AG10803 (cell line): ENCODE measurements around the gene TCF19.
A peak's percentile ranks its signal among the peaks of the same experiment; 100 is the strongest.

Experiments used
- DNase-seq: peaks from one replicate; pipeline ENCODE4 v3.0.0; 2010; ENCODE audit warnings: low read depth
- H3K4me3 ChIP-seq: 2 replicates; pipeline ENCODE4 v1.5.1; 2011; ENCODE audit warnings: mild to moderate bottlenecking, low read length, control low read depth
- TF ChIP-seq, protein P1 (sequence below): conservative IDR thresholded peaks from 2 replicates; pipeline ENCODE4 v1.5.1; 2011; ENCODE audit warnings: mild to moderate bottlenecking, low read length, control low read depth, inconsistent platforms

TCF19 gene

DNA sequence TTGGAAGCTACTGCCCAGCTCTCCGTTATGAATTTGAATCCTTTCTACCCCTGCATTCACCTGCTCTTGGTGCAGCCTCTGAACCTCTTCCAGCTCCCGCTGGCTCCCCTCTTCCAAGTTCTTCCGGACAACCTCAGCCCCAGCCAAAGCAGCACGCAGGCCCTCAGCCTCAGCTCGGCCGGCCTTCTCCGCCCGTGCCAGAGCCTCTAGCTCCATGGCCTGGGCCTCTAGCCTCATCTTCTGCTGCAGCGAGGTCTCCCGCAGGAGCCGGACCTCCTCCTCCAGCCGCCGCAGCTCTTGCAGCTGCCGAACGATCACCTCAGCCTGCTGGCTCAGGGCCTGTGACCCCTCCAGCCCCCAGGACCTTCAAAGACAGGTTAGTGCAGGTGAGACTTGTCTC, 4.0 kb upstream of the TCF19 start:
- no peak overlapping the region for H3K4me3 ChIP-seq
- no peak for DNase-seq
- TF ChIP-seq, protein P1, sequence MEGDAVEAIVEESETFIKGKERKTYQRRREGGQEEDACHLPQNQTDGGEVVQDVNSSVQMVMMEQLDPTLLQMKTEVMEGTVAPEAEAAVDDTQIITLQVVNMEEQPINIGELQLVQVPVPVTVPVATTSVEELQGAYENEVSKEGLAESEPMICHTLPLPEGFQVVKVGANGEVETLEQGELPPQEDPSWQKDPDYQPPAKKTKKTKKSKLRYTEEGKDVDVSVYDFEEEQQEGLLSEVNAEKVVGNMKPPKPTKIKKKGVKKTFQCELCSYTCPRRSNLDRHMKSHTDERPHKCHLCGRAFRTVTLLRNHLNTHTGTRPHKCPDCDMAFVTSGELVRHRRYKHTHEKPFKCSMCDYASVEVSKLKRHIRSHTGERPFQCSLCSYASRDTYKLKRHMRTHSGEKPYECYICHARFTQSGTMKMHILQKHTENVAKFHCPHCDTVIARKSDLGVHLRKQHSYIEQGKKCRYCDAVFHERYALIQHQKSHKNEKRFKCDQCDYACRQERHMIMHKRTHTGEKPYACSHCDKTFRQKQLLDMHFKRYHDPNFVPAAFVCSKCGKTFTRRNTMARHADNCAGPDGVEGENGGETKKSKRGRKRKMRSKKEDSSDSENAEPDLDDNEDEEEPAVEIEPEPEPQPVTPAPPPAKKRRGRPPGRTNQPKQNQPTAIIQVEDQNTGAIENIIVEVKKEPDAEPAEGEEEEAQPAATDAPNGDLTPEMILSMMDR = no peak

DNA sequence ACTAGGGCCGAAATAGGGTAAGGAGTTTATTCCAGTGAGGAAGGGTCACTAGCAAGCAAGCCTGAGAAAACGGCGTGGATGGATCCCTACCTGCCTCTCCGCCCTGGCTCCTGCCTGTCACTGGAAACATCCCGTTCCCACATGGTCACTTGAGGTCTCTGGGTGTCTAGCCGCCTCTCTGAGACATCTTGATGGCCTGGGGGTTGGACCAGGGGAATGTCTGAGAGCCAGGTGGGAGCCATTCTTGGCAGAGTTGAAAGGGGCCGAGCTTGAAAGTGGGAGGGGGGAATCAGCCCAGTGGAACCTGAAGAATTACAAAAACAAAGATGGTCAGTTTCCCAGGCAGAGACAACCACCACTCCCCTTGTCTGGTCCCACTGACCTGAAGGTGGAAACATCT, 1.7 kb upstream of the TCF19 start:
- DNase-seq = no peak
- H3K4me3 ChIP-seq = no peak overlapping the region
- TF ChIP-seq, protein P1 = no peak

DNA sequence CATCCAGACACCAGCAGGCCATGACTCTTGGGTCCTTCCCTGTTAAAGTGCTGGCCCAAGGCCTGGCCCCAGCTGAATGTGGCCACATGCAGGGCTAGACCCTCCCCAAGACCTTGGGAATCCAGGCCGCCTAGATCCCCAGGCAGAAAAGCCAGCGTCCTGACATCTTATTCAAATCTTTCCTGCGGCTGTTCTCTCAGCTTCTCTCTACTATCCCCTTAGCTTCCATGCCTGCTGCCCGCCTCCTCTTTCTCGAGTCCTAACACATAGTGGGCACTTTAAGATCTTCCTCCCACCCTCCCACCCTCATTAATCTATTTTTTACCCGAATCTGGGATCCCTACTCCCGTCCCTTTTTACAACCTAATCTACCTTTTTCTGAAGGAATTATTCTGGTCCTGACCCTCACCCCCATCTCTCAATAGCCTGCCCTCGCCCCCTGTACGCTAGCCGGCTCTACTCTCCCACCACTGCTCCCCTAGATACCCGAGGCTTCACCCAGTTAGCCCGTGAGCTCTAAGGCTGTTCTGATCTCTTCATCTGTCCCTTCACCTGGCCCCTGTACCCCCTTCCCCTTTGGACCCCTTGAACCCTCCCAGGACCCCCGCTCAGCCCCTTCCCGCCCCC, 763 bp upstream of the TCF19 start, which contains the start of gene CCHCR1:
CCHCR1 (minus strand) TSS at position 290 of the 627 bp plus-strand sequence; CDS start at position 88, 202 bp downstream.
- TF ChIP-seq, protein P1 = no peak
- H3K4me3 ChIP-seq = peak within 1 kb of the TSS; percentile 89
- no peak for DNase-seq

DNA sequence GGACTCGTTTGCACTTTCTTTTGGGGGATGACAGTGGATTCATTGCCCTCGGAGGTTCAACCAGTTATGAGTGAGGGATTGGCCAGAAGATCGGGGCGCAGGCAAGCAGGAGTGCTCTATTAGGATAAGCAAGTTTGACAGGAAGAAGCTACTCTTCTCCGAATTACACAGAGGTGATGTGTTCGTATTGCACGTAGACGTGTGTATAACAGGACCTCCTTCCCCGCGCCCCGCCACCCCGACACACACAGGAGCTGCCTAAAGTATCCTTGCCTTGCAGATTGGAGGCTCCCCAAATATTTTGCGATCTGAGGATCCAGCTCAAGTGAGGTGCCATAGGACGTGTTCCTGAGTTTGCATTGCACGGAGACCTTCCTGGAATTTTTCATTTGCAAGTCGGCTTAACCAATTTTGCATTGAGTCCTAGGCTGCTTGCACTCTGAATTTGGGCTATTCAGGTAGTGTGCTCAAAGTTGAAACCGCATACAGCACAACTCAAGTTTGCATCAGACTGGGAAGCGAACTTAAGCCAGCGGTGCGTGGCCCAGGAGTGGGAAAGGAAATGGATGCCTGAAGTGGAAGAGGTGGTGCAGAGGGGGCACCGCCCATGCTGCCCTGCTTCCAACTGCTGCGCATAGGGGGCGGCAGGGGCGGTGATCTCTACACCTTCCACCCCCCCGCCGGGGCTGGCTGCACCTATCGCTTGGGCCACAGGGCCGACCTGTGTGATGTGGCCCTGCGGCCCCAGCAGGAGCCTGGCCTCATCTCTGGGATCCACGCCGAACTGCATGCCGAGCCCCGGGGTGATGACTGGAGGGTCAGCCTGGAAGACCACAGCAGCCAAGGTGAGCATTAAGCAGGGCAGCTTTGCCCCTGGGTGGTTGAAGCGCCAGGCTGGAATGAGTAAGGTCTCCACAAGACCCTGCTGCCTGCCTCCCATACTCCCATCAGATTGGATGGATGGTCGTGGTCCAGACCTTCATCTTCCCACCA, 770 bp downstream of the TCF19 start:
- TF ChIP-seq, protein P1 = peak; percentile 12; the same call in 1 of the 2 replicates
- H3K4me3 ChIP-seq = peak overlapping the region; percentile 89
- peak; percentile 15 for DNase-seq

DNA sequence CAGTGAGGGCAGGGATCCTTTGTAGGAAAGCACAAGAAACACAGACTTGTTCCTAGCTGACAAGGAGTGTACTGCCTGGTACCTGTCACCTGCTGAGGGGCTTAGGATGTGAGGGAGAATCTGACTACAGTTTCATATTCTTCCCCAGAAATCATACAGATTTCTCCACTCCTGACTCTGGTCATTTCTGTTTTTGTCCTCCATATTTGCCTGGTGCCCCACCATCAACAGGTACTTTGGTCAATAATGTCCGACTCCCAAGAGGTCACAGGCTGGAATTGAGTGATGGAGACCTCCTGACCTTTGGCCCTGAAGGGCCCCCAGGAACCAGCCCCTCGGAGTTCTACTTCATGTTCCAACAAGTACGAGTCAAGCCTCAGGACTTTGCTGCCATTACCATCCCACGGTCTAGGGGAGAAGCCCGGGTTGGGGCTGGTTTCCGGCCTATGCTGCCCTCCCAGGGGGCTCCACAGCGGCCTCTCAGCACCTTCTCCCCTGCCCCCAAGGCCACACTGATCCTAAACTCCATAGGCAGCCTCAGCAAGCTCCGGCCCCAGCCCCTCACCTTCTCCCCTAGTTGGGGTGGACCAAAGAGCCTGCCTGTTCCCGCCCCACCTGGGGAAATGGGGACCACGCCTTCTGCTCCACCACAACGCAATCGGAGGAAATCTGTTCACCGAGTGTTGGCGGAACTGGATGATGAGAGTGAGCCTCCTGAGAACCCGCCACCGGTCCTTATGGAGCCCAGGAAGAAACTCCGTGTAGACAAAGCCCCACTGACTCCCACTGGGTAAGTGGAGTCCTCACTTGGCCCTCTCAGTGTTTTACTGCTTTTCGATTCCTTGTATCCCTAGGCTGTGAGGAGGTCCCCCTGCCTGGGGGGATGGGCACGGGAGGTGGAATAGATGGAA, 3.1 kb downstream of the TCF19 start:
- TF ChIP-seq, protein P1 = no peak
- no peak for DNase-seq
- H3K4me3 ChIP-seq = no peak overlapping the region

DNA sequence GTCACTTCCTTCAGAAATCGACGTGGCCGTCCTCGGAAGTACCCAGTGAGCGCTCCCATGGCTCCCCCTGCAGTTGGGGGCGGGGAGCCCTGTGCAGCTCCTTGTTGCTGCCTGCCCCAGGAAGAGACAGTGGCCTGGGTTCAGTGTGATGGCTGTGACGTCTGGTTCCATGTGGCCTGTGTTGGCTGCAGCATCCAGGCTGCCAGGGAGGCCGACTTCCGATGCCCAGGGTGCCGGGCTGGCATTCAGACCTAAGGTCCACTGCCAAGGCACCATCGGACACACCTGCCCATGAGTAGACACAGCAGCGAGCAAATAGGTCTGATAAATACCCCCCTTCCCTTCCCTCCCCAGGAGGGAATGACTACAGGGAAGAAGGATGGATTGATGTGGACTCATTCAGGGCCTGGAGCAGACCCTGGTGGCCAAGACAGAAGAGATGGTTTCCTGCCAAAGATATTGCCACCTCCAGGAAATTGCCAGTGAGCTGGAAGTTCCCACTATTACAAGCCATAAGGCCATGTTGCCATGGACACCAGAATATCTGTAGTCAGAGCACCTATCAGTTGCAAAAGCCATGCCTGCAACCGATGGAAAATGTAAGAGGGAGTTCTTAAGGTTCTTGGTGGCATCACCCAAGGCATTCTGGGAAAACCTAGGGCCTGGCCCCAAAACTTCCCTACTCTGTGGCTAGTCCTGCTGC, 4.2 kb downstream of the TCF19 start:
- no peak for DNase-seq
- TF ChIP-seq, protein P1 = no peak

More for the DNA sequence above, 4.2 kb downstream of the TCF19 start:
- H3K4me3 ChIP-seq = no peak overlapping the region
